Ishikawa (cell line): Measurements from ENCODE around the gene VEPH1.

ENCODE experiments used
- CEBPB ChIP-seq: IDR thresholded peaks from 2 replicates; pipeline ENCODE4 v1.6.1; 2012
- EP300 ChIP-seq: IDR thresholded peaks from 2 replicates; pipeline ENCODE4 v1.6.1; 2012; ENCODE audit warnings: borderline replicate concordance
- MAX ChIP-seq: IDR thresholded peaks from 2 replicates; pipeline ENCODE4 v1.6.1; 2012
- RAD21 ChIP-seq: IDR thresholded peaks from 2 replicates; pipeline ENCODE4 v1.6.1; 2012; ENCODE audit warnings: low read depth
- TAF1 ChIP-seq: IDR thresholded peaks from 2 replicates; pipeline ENCODE4 v1.6.1; 2012; ENCODE audit warnings: low read depth, mild to moderate bottlenecking
- TCF12 ChIP-seq: IDR thresholded peaks from 2 replicates; pipeline ENCODE4 v1.6.1; 2012; ENCODE audit warnings: low read depth
- ZBTB7A ChIP-seq: IDR thresholded peaks from 2 replicates; pipeline ENCODE4 v1.6.1; 2012; ENCODE audit warnings: low read depth

- TF ChIP-seq CEBPB (no peak), EP300 (no peak), ZBTB7A (no peak), TCF12 (no peak), TAF1 (no peak), RAD21 (no peak), MAX (no peak)
These were observed 62.1 kb downstream of the VEPH1 start for GRCh38 chr3:157441102-157441624.
